Left hindlimb (tissue), 1 donor: Measurements from ENCODE around the gene SLC16A12.
"Not testable (repeated sequence)": the region's sequence is repeated elsewhere in the genome, so short reads cannot be mapped to it uniquely, and the experiment has no call there.

Experiments
- DNase-seq: peaks from one replicate; pipeline ENCODE4 v3.0.0-alpha.2; 2018

Gene SLC16A12

DNA sequence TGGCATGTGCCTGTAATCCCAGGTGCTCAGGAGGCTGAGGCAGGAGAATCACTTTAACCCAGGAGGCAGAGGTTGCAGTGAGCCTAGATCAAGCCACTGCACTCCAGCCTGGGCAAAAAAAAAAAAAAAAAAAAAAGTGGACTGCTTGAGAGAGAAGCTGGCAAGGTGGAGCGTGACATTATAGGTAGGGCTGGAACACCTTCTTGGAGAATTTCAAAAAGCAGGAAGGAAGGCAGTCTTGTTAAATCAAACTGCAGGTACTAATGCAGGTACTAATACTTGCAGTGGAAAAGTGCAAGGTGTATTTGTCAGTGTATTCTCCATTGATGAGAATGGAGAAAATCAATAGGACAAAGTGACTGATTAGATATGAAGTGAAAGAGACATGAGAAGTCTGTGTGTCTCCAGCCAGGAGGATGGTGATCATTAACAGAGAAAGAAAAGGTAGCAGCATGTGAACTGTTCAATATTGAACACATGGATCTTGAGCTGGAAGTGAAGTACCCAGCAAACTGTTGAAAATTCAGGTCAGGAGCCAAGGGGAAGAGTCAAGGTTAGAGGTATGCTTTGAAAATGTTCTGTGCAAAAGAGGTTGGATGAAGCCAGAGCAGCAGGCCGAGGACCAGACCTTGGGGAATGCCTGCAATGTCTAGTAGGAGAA is 12.6 kb upstream of the SLC16A12 start:
- no peak for DNase-seq

DNA sequence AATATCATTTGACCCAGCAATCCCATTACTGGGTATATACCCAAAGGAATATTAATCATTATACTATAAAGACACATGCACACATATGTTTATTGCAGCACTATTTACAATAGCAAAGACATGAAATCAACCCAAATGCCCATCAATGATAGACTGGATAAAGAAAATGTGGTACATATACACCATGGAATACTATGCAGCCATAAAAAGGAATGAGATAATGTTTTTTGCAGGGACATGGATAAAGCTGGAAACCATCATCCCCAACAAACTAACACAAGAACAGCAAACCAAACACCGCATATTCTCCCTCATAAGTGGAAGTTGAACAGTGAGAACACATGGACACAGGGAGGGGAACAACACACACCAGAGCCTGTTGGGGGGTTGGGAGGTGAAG is 11.3 kb upstream of the SLC16A12 start:
- not testable (repeated sequence) for DNase-seq

DNA sequence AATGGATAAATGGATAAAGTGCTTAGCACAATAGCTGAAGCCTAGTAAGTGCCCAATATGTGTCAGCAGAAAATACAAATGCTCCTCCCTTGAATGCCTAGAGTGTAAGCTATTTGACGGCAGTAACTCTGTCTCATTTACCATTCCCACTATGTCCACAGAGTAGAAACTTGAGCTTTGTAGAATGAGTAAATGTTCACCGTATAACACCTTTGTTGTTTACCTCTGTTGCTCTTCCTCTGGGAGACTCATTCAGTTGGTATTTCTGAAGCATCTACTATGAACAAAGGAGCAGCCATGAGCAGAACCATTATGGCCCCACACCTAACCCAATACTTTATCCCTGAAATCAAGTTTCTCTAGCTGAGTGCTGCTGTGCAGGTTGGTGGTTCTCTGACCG is 8.4 kb upstream of the SLC16A12 start:
- no peak for DNase-seq

DNA sequence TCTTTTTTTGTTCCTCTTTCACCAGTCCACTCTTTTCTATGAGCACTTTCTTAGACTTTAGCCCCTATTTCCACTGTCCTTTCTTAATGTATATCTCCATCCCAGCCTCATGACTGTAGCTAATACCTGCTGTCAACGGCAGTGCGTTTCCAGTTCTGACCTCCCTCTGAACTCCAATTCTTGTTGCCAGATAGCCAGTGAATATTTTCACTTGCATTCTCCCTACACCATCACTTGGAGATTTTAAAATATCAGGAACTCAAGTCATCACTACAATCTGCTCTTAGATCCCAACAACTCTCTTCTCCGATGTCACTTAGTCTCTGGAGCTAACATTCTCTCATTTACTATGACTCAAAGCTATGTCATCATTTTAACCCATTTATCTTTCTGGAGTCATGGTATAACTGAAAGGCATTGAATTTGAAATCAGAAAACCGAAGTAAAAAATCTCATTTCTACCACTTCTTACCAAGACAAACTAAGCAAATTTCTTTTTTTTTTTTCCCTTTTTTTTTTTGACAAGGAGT is 5.1 kb upstream of the SLC16A12 start:
- no peak for DNase-seq

DNA sequence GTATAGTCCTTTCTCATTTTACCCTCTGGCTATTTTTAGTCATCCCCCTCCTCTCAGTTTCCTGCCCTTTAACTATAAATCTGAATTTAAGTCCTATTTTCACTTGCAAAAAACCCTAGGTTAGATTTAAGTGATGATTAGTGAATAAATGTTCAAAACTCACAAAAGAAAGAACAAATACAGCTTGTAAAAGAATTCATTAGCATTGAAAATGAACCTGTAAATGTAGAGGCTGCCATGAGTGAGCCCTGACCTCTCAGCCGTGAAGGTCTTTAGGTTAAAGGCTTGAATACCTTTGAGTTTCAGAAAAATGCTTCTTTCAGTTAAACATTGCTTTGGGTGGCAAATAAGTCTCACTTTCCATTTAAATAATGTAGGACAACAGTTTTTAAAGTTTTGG is 2.0 kb upstream of the SLC16A12 start:
- DNase-seq: no peak

DNA sequence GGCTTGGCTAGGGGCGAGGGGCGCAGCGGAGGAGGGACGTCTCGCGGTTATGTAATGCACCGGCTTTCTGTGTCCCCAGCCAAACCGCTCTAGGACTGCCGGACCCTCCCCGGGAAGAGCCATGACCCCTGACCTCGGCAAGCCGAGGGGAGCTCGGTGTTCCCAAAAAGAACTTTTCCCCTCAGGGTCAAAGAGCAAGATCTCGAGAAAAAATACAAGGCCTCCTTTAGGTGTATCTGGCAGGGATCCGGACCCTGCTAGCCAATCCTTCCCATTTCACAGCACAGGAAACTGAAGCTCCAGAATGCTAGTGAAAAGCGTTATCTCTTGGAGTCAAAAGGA is 590 bp upstream of the SLC16A12 start:
- no peak for DNase-seq

DNA sequence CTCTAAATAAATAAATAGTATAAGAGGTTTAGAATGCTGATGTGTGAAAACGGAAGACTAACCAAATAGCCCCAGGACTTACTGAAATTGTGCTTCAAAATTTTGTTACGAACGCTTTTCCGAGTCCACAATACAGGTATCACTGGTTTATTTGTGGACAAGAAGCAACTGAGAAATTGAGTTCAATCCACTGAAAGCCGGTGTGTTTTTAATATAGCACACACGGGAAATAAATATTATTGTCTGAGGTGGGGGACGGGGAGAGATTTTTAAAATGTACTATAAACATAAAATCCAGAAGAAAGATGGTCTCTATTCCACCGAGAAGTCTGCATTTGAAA is 598 bp downstream of the SLC16A12 start:
- DNase-seq: no peak

DNA sequence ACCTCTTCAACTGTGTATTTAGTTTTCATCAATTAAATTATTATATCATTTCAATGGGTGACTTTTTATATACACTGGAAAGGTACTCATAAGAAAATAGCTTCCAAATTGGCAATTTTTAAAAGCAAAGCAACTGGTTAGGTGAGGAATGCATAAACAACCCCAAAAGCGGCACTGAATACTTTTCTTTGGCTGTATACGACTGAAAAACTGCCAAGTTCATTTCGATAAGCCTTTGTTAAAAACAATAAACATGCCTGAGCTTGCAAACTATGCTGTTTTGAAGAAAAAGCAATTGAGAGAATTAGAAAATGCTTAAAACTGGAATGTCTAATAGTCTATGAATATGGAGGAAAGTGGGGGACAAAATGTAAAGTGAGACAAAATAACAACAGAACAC is 2.9 kb downstream of the SLC16A12 start:
- DNase-seq: no peak

DNA sequence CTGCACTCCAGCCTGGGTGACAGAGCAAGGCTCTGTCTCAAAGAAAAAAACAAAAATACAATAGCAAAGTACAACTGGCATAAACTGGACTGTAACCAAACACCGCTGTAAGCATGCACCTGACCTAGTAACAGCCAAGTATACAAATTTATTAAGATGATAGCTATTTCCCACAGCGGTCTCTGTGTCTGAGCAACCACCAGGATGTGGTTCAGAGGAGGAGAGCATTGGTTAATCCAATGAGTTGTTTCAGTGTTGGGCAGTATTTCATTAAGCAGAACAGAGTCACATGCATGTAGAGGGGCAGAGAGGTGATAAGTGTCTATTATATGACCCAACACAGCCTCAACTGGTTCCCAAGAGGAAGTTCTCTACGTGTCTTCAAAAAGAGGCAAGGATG is 4.0 kb downstream of the SLC16A12 start:
- DNase-seq: no peak

DNA sequence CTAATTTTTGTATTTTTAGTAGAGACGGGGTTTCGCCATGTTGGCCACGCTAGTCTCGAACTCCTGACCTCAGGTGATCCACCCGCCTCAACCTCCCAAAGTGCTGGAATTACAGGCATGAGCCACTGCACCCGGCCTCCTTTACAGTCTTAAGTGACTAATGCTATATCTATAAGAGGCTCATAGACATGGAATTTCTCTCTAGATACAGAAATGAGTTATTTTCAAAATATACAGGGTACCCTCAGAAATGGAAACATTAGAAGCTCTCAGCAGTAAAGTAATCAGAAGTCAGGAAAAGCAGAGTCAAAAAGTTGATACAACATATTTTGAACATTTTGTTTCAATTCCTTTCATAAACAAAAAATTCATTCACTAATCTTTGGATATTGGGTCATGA is 5.7 kb downstream of the SLC16A12 start:
- DNase-seq: not testable (repeated sequence)

DNA sequence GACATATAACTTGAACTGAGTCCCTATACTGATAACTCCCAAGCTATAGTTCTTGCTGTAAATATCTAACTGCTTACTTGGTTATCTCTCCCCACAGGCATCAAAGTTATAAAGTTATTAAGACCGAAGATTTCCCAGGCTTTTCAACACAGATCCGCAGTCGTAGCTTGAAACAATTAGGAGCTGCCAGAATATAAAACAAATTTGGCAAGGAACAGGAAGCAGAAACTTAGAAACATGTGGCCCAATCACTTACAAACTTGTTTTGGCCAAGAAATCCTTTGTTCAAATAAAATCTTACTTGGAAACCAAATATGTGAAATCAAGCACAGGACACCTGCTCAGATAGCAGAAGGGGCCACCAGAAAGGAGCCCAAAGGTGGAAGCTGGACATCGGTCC is 9.0 kb downstream of the SLC16A12 start:
- no peak for DNase-seq

DNA sequence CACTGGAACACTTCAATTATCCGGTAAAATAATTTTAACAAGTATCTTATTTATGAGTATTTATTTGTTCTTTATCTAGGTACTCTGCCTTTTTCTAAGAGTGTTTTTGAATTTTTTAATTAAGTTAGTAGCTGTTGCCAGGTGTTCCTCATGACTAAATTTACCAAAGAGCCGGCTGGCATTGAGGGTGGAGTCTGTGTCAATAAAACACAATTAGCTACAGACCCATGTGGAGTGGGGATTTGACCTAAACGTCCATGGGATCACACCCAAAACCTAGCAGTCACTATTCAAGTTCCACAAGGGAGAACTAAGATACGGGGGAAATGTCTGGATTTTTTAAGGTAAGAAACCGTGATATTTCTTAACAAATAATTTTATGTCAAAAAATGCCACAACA is 9.8 kb downstream of the SLC16A12 start:
- no peak for DNase-seq

DNA sequence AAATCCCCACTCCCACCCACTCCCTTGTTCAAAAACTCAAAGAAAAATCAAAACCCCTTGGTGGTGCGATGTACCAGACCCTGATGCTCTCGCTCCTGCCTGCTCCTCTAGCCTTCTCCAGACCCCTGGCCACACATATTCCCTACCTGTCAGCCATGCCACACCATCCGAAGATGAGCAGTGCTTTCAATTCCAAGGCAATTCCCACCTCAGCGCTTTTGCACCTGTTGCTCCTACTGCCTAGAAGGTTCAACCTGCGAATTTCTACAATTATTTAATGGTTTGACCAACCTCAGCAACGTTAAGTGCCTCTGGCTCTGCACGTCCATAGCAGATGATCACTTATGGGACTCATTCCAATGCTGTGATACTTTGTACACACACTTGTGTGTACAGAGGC is 11.1 kb downstream of the SLC16A12 start:
- DNase-seq: no peak

DNA sequence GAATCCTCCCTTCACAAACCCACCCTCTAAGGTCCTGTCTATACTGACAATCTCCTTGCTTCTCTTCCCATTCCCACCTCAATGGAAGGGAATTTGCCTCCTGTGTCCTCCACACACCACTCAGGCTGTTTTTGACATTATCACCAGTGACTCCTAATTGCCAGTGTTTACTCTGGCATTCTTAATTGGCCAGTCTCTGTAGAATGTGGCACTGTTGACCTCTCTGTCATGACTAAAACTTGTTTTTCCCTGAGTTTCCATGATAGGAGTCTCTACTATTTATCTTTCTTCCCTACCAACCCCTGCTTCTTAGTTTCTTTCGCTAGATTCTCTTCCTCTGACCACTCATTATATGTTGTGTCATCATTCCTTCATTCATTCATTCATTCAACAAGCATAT is 12.1 kb downstream of the SLC16A12 start:
- DNase-seq: no peak

DNA sequence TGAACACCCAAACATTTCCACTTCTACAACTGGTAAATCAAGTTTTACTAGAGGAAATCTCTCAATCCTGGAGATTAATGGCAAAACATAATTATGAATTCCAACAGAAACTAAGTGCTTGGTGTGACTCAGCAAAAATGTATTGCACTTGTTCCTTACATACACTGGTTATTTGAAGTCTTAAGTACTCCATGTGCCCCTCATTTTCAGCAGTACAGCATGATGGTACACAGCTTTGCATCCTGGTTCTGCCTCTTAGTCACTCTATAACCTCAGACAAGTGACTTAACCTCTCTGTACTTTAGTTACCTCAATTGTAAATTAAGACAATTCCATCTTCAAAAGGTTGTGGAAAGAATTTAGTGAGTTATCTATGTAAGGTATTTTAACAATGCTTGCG is 12.9 kb downstream of the SLC16A12 start:
- no peak for DNase-seq

DNA sequence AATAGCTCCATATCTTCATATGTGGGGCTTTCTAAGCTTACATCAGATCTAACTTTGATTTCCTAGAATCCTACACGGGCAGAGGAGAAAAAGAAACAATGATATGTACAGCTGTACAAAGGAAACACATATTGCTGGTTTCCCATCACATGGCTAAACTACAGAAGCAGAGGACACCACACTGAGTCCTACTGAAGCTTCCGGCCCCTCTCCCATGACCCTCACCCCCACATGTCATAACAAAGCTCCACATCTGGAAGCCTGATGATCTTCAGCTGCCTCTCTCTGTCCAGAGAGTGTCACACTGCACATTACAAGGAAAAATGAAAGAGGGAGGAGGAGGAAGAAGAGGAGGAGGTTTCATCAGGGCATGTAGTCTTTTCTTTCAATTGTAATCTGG is 14.0 kb downstream of the SLC16A12 start:
- no peak for DNase-seq

DNA sequence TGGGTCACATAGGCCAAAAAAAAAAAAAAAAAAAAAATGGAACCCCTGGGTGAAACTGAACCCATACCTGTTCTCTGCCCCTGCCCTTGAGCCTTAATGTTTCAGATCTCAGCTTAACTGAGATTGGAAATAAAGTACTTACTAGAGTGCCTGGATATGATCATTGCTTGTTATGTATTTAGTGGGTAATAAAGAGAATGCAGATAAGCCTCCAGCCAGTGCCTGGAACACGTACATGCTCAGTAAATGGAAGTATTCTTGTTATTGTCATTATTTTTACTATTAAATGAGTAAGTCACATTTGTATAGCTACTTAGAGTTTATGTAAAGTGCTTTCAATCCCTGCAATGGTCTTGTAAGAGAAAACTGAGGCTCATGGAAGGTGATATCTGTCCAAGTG is 14.7 kb downstream of the SLC16A12 start:
- no peak for DNase-seq

DNA sequence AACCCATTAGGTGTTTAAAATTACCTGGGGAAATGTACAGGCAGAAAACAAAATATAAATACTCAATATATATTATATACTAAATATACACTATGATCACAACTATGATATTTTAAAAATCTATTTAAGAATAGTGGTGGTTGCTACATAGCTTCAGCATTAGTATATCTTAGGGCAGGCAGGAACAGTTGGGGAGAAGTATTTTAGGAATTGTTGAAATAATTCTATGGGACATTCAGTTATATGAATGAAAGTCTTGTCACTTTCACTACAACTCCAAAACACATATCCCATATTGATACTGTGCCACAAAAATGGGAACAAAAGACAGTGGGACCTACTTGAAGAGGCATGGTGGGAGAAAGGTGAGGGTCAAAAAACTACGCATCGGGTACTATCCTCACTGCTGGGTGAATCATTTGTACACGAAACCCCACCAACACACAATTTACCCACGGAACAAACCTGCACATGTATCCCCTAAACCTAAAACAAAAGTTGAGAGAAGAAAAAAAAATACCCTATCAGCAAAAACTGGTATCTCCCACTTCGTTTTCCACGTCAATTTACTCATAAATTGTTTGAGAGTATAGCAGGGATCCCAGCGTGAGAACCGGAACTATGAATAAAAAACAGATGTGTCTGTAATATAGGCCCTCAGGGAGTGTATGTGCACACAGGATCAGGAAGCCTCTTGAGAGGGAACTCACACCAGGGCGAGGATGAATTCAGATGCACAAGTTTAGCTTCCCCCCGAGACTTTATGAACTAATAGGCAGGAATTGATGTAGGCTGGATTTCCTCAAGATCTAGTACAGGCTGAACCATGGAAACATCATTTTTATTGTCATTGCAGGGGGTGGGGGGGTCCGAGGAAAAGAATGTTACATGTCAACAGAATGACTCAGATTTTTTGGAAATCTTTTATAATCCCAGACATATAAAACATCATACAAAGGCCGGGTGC is 16.2 kb downstream of the SLC16A12 start:
- DNase-seq: no peak

DNA sequence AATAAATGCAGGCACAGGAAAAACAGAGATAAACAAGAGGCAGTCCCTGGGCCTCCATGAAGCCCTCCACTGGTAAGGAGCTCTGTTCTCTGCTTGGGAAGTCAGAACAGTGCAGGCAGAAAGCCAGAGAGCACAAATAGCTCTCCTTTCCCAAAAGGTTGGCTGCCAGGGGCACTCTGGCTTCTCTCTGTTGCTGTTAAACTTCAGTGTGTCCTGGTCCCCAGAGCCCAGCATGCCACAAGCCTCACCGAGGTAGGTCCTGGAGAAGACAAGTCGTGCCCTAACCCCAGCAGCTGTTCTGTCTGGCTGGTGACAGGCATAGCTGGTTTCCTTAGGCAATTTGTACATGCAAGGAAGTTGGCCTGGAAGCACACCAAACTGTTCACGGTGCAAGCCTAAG is 17.3 kb downstream of the SLC16A12 start:
- no peak for DNase-seq

DNA sequence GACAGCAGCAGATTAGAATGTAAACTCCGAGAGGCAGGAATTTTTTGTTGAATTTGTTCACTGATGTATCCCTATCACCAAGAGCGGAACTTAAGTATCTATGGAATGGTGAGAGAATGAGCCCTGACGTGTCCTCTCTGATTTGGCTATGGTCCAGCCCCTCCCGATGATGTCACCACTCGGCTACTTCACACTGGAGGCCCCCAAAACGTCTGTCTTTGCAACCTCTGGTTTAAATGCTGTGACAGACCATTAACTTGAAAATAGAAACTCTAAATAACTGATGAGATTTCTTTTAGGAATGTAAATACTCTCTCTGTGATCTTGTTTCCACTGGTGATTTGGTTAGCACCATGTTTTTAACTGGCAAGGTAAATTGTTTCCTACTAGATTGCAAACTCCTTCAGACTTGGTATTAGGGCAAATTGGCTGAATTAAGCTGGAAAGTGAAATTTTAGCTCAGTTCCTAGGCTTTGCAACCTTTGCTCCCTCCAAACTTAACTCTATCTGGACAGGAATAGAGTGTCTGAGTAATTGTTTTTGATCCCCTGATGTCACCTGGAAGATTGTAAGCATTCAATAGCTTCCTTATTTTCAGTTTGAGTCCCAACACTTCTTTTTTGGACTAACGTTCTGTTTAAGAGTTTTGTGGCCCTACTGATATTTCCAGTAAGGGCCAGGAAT is 19.1 kb downstream of the SLC16A12 start:
- DNase-seq: peak; percentile 57

DNA sequence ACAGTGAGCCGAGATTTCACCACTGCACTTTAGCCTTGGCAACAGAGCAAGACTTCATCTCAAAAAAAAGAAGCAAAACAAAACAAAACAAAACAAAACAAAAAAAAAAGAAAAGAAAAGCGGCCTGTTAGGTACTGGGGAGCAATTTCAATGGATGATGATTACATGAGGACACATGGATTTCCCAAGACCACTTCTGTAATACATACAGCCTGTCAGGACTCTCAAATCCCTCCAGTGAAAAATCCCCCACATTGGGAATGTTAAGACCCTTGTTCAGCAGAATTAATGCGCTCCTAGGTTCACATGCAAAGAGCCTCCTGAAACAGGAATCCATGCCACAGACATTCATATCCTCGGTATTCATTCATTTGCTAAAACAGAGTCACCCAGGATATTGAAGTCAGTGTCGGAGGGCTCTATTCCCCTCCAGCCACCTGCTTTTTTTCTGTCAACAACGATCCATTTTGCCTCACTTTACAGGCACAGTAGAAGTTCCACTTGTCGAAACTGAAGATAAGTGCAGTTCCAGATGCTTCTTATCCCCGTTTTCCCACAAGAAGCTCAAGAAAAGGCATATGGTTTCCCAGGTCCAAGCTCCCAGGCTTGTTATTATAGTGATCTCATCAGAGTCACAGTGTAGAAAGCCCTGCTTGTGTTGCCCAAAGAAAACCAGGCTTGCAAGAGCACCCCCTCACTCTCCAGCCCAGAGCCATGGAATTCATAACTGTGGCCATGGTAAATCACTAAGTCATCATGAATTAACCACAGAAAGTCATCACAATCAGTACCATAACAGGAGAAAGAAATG is 20.2 kb downstream of the SLC16A12 start:
- DNase-seq: peak; percentile 39

DNA sequence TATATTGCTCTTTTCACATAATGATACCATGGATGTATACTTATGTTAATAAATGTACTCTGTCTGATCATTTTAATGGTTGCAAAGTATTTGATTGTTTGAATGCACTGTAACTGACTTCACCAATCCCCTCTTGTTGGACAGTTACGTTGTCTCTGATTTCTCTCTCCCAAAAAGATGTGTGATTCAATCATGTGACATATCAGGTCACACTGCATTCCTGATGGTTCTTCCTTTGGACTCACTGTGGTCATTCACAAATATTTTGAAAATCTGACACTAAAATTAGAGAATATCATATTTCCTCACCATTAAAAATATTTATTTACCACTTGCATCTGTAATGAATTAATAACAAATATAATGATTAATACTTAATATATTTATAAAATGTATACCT is 22.2 kb downstream of the SLC16A12 start:
- no peak for DNase-seq
